ENCODE data around the gene KPNA4. TPM values are rescaled to one million over a fixed set of nuclear protein-coding genes. Genes with fewer than 3 reads are reported as not detected.

The KPNA4 gene
- total and polyA plus RNA-seq, 2 of the 4 experiments (the other 2 are of a cell fraction) = 12.9 to 46.1 TPM

GRCh38 chr3:160449636-160450598, 115.5 kb downstream of the KPNA4 start, which contains the start of gene TRIM59:
Gene TRIM59 (minus strand): TSS chr3:160449786. CDS start chr3:160439183, 10,603 bp downstream.
- Histone ChIP-seq H2BK120ac (ENCODE audit: low read depth, low read length) (peak within 1 kb of the TSS; percentile 95), H3K4me3 (ENCODE audit: insufficient read depth, low read depth, low read length) (peak within 1 kb of the TSS; percentile 68), H4K5ac (ENCODE audit: low read depth, low read length) (peak within 1 kb of the TSS; percentile 92), H3K9me3 (ENCODE audit: control insufficient read depth, insufficient read depth, low read length) (no peaks in the 10 kb centered on the region), H4K91ac (ENCODE audit: insufficient read depth, low read depth, low read length) (peak within 1 kb of the TSS; percentile 94), H3K18ac (ENCODE audit: low read depth, low read length) (peak within 1 kb of the TSS; percentile 96), H3K36me3 (ENCODE audit: control insufficient read depth, insufficient read depth, low read length) (no peaks in the 10 kb centered on the region), H4K20me1 (ENCODE audit: insufficient read depth, low read length) (peaks cover 7% of the 10 kb centered on the region; the same call in 1 of the 2 replicates), H4K8ac (ENCODE audit: low read depth in 2 of 2, low read length in 2 of 2) (peak within 1 kb of the TSS; percentile 87 to 90), H3K4ac (ENCODE audit: low read depth, low read length) (peak within 1 kb of the TSS; percentile 95), H3K4me2 (ENCODE audit: low read depth, low read length) (peak within 1 kb of the TSS; percentile 89), H2BK5ac (ENCODE audit: low read depth, low read length, poor library complexity, severe bottlenecking) (peak within 1 kb of the TSS; percentile 99), H3K23ac (ENCODE audit: low read depth, low read length) (peak within 1 kb of the TSS; percentile 97), H3K27me3 (ENCODE audit: control insufficient read depth, insufficient read depth, low read length) (no peaks in the 10 kb centered on the region), H3K14ac (replicated peaks; ENCODE audit: low read depth, low read length) (peak within 1 kb of the TSS; percentile 98), H3K79me1 (ENCODE audit: low read depth in 1 of 2, low read length in 2 of 2) (peaks cover 4 to 27% of the 10 kb centered on the region in 2 experiments; a peak in 2 of 4 replicates), H3K56ac (ENCODE audit: extremely low read depth, insufficient read depth, low read length) (peak within 1 kb of the TSS; percentile 99), H3K9ac (ENCODE audit: low read depth, low read length) (peak within 1 kb of the TSS; percentile 54), H3K27ac (ENCODE audit: insufficient read depth, low read length) (peak within 1 kb of the TSS; percentile 87), H2AK9ac (replicated peaks; ENCODE audit: low read depth, low read length, poor library complexity) (peak within 1 kb of the TSS; percentile 99), H3K4me1 (ENCODE audit: control insufficient read depth, insufficient read depth, low read length) (peaks cover 10% of the 10 kb centered on the region), H2BK15ac (ENCODE audit: low read depth, low read length) (peak within 1 kb of the TSS; percentile 97), H2BK20ac (ENCODE audit: low read depth, low read length) (peak within 1 kb of the TSS; percentile 98), H3K9me1 (ENCODE audit: insufficient read depth, low read length) (peaks cover 6% of the 10 kb centered on the region; the same call in 1 of the 2 replicates), H2AFZ (replicated peaks; ENCODE audit: low read length, poor library complexity) (peak within 1 kb of the TSS; percentile 98), H2AK5ac (ENCODE audit: low read depth, low read length) (peak within 1 kb of the TSS; percentile 79)
- intact Hi-C loops (cut with micrococcal nuclease) (loop anchor here (1.0 to 2.0 kb wide), 3 partner anchors 31 to 47 kb away; no protein-coding TSS in a partner anchor), in situ Hi-C loops (cut with MboI; ENCODE audit: low sequenced_read_pairs) (no loop called here), dilution Hi-C loops (cut with HindIII; ENCODE audit: low sequenced_read_pairs, unreplicated experiment) (no loop called here)
- 0% methylated on average over 39 of the region's 71 CpGs; no CpG with 5 or more reads in 1 of the 2 experiments for WGBS, 2 experiments (ENCODE audit: extremely low coverage in 2 of 2, insufficient read length in 1 of 2)
- no TSS peak for BruUV-seq (replicated peaks)
- ChIA-PET POLR2A (ENCODE audit: unreplicated experiment) (interaction anchor here (0.5 to 1.1 kb wide), 2 partner anchors 54 to 287 kb away, joined by 4 read pairs; no protein-coding TSS in a partner anchor), CTCF (interaction anchor here (0.9 to 1.0 kb wide), 2 partner anchors 12 to 32 kb away, joined by 3 to 4 read pairs; no protein-coding TSS in a partner anchor)
- TF ChIP-seq NFE2L2 (IDR thresholded peaks at IDR 0.05; ENCODE audit: low read depth, low read length) (no peak), MAZ (IDR thresholded peaks at IDR 0.05; ENCODE audit: borderline replicate concordance, low read depth, low read length) (peak; percentile 66; the same call in 1 of the 2 replicates), MAFK (IDR thresholded peaks at IDR 0.05; ENCODE audit: low read depth, low read length) (no peak), RAD21 (IDR thresholded peaks at IDR 0.05; ENCODE audit: low read length) (no peak), MXI1 (IDR thresholded peaks at IDR 0.05; ENCODE audit: borderline replicate concordance, low read depth, low read length) (peak; percentile 53; the same call in 1 of the 2 replicates), POLR2A (IDR thresholded peaks at IDR 0.05; ENCODE audit: low read depth, low read length) (peak; percentile 49; the same call in 1 of the 2 replicates), RFX5 (IDR thresholded peaks at IDR 0.05; ENCODE audit: low read depth, low read length) (no peak), CEBPB (IDR thresholded peaks at IDR 0.05; ENCODE audit: low read depth, low read length) (peak; percentile 46; the same call in 1 of the 2 replicates)
- ATAC-seq (ENCODE audit: low read depth) = peak; percentile 88
- DNase-seq = peak; percentile 97

Data from IMR-90 (cell line).